Type B pancreatic cell (in vitro differentiated cells): ENCODE results near the gene AHCYL2. TPM values are rescaled to one million over a fixed set of nuclear protein-coding genes. Genes with fewer than 3 reads are reported as not detected.

Experiments used
- DNase-seq: peaks from one replicate; pipeline ENCODE4 v3.0.0; 2021; ENCODE audit warnings: mixed read lengths; ENCODE audit not compliant: unreplicated experiment; ENCODE audit errors: extremely low spot score
- H3K27ac Mint-ChIP-seq: 2 replicates; pipeline ENCODE4 v1.8.0; 2021; ENCODE audit warnings: mild to moderate bottlenecking, mixed read lengths
- H3K27me3 Mint-ChIP-seq: 2 replicates; pipeline ENCODE4 v1.8.0; 2021; ENCODE audit warnings: mixed read lengths
- H3K36me3 Mint-ChIP-seq: 2 replicates; pipeline ENCODE4 v1.8.0; 2021; ENCODE audit warnings: mixed read lengths
- H3K4me1 Mint-ChIP-seq: one replicate; pipeline ENCODE4 v1.8.0; 2021; ENCODE audit warnings: mixed read lengths; ENCODE audit not compliant: unreplicated experiment
- H3K4me3 Mint-ChIP-seq: 2 replicates; pipeline ENCODE4 v1.8.0; 2021; ENCODE audit warnings: mild to moderate bottlenecking, mixed read lengths
- H3K9me3 Mint-ChIP-seq: 2 replicates; pipeline ENCODE4 v1.8.0; 2021; ENCODE audit warnings: mixed read lengths
- total RNA-seq: library from RNA; stranded (reverse); gene quantifications from 2 replicates; pipeline ENCODE4 v1.2.1, GENCODE V29; 2021; ENCODE audit warnings: low replicate concordance
- TF ChIP-seq, protein P1 (sequence below): fragments of 200-600 bp; sonication (generic); conservative IDR thresholded peaks from 2 replicates; pipeline ENCODE4 v1.5.0; 2021; ENCODE audit warnings: antibody characterized with exemption, mild to moderate bottlenecking

AHCYL2 gene
- total RNA-seq, 1 donor from 2014 or later, result 27.8 TPM

DNA sequence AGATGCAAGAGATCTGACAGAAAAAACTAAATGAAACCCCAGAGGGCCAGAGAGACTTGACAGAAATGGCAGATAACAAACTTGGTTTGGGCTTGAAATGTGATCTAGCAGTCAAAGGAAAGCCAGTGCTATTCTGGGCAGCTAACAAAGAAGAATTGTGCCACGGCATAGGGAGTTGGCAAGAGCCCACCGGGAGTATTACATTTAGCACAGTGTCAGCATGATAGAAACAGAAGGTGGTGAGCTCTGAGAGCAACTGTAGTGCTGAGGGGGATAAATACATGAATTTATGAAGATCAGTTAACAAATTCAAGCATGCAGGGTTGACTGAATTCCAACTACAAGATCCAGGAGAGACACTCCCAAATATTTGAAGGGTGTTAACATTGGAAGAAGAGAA is 91.1 kb downstream of the AHCYL2 start:
- DNase-seq, result no peak

DNA sequence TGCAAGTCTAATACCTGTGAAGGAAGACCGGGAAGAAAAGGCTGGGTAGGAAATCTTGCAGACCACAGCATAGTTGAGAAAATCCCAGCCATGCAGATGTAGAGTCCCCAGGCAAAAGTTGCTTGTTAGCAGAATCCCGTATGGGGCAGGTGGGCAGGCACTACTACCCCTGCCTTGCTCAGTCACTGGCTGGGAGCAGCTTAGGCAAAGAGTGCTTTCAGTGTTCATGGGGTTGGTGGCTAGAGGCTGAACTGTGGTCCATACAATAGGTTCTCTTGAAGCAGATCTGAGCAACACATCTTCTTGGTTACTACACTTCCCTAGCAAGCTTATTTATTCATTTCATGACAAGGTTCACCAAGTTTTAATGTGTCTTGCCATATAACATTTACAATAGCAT is 92.6 kb downstream of the AHCYL2 start:
- DNase-seq, result no peak
- Mint-ChIP-seq H3K9me3 (no peaks in the 10 kb centered on the region), H3K36me3 (peaks cover 6% of the 10 kb centered on the region), H3K4me3 (no peak overlapping the region), H3K27ac (no peak overlapping the region), H3K4me1 (peaks cover 14% of the 10 kb centered on the region), H3K27me3 (no peaks in the 10 kb centered on the region)
- TF ChIP-seq, protein P1, sequence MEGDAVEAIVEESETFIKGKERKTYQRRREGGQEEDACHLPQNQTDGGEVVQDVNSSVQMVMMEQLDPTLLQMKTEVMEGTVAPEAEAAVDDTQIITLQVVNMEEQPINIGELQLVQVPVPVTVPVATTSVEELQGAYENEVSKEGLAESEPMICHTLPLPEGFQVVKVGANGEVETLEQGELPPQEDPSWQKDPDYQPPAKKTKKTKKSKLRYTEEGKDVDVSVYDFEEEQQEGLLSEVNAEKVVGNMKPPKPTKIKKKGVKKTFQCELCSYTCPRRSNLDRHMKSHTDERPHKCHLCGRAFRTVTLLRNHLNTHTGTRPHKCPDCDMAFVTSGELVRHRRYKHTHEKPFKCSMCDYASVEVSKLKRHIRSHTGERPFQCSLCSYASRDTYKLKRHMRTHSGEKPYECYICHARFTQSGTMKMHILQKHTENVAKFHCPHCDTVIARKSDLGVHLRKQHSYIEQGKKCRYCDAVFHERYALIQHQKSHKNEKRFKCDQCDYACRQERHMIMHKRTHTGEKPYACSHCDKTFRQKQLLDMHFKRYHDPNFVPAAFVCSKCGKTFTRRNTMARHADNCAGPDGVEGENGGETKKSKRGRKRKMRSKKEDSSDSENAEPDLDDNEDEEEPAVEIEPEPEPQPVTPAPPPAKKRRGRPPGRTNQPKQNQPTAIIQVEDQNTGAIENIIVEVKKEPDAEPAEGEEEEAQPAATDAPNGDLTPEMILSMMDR, result no peak

More for the DNA sequence above, 91.1 kb downstream of the AHCYL2 start:
- no peak overlapping the region for H3K27ac Mint-ChIP-seq
- peaks cover 3% of the 10 kb centered on the region for H3K36me3 Mint-ChIP-seq
- TF ChIP-seq, protein P1, result no peak
- no peaks in the 10 kb centered on the region for H3K27me3 Mint-ChIP-seq
- no peak overlapping the region for H3K4me3 Mint-ChIP-seq
- peaks cover 14% of the 10 kb centered on the region for H3K4me1 Mint-ChIP-seq
- no peaks in the 10 kb centered on the region for H3K9me3 Mint-ChIP-seq

DNA sequence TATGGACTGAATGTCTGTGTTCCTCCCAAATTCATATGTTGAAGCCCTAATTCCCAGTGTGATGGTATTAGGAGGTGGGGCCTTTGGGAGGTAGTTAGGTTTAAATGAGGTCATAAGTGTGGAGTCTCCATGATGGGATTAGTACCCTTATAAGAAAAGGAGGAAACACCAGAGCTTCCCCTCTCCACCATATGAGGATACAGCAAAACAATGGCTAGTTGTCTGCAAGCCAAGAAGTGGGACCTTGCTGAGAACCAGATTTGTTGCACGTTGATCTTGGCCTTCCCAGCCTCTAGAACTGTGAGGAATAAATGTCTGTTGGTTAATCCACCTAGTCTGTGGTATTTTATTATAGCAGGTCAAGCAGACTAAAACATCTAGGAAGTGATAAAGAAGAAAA is 102.2 kb downstream of the AHCYL2 start:
- H3K36me3 Mint-ChIP-seq, result peaks cover 23% of the 10 kb centered on the region
- no peaks in the 10 kb centered on the region for H3K9me3 Mint-ChIP-seq
- TF ChIP-seq, protein P1, result no peak
- H3K4me3 Mint-ChIP-seq, result no peak overlapping the region
- DNase-seq, result no peak
- H3K27me3 Mint-ChIP-seq, result no peaks in the 10 kb centered on the region
- H3K4me1 Mint-ChIP-seq, result peaks cover under 1% of the 10 kb centered on the region
- no peak overlapping the region for H3K27ac Mint-ChIP-seq

DNA sequence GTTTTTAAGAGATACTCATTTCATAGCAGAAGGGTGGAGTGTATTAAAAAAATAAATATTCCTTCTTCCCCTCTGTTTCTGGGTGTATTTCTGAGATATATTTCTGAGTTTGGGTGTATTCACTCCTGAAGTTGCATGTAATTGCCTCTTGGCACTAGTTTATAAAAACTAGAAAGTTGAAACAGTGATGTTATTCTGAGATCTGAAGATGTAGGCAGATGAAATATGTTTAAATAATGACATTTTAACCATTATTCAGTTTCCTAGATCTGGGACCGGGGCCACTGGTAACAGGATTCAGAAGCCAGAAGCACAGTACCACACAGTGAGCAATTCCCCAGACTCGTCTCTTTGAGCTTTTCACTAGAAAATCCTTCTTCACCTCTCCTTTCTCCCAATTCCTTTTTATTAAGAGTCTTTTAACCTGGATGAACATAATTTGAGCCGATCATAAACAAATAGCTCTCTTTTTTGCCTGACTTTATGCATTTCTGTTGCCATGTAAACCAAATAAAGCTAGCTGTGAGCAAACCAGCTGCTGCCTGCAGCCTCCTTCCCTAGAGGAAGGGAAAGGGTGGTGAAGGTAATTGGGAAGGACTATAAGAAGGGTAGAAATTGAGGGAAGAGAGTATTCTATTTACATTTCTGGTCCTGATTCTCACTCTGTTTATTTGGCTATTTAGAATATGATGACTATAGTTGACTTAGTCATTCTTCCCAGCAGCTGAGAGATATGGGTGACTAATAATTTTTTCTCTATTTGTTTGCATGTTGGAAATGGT is 107.6 kb downstream of the AHCYL2 start:
- H3K27ac Mint-ChIP-seq, result peak overlapping the region; percentile 32
- TF ChIP-seq, protein P1, result no peak

DNA sequence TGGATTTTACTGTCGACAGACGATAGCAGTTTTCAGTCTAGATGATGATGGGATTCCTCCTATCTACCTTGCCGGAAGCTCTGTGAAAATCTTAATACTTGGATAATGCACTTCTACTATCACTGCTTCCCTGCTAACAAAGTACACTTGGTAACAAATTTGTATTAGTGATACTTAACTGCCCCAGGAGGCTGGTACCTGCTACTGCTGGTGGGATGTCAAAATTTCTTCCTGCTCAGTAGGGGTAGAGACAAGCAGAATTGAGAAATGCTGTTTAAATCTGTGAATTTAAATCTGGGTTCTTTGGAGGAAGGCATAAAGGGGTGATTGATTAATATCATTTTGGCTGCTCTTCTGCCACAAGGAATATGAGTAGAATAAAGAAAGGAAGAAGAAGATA is 109.6 kb downstream of the AHCYL2 start:
- no peaks in the 10 kb centered on the region for H3K36me3 Mint-ChIP-seq
- TF ChIP-seq, protein P1, result peak; percentile 23
- no peak overlapping the region for H3K27ac Mint-ChIP-seq
- H3K4me3 Mint-ChIP-seq, result no peak overlapping the region
- no peaks in the 10 kb centered on the region for H3K9me3 Mint-ChIP-seq
- H3K27me3 Mint-ChIP-seq, result no peaks in the 10 kb centered on the region
- DNase-seq, result no peak
- H3K4me1 Mint-ChIP-seq, result peaks cover 9% of the 10 kb centered on the region

More for the DNA sequence above, 107.6 kb downstream of the AHCYL2 start:
- Mint-ChIP-seq H3K4me1 (peaks cover 9% of the 10 kb centered on the region), H3K4me3 (no peak overlapping the region), H3K27me3 (no peaks in the 10 kb centered on the region), H3K36me3 (no peaks in the 10 kb centered on the region), H3K9me3 (no peaks in the 10 kb centered on the region)
- DNase-seq, result no peak
